ENCODE measurements around the gene SDK1. TPM values are rescaled to one million over a fixed set of nuclear protein-coding genes. Genes with fewer than 3 reads are reported as not detected.

SDK1 gene
- total RNA-seq, 3 donors from 2014 or later (not counting 1 experiment from before 2014, with no cell fraction given), result 0.05 to 0.11 TPM; not detected in 1

- H3K4me3 ChIP-seq (ENCODE audit: low read length), result no peak overlapping the region
- DNase-seq (no peak), ATAC-seq (no peak)
- no peaks in the 10 kb centered on the region for H3K36me3 ChIP-seq (ENCODE audit: control insufficient read depth, insufficient read depth, low read length)
- H3K27me3 ChIP-seq (ENCODE audit: control insufficient read depth, insufficient read depth, low read length), result no peaks in the 10 kb centered on the region
- Mint-ChIP-seq H3K27me3 (ENCODE audit: low read depth in 2 of 2) (peaks cover 0 to 12% of the 10 kb centered on the region in 2 donors), H3K36me3 (no peaks in the 10 kb centered on the region), H3K4me1 (no peaks in the 10 kb centered on the region), H3K4me3 (no peak overlapping the region), H3K9me3 (no peaks in the 10 kb centered on the region), H3K27ac (no peak overlapping the region)
- intact Hi-C loops (cut with micrococcal nuclease), result no loop called here
- H3K27ac ChIP-seq (ENCODE audit: low read length), result no peak overlapping the region
- TF ChIP-seq CTCF (IDR thresholded peaks at IDR 0.05), result no peak
- no peaks in the 10 kb centered on the region for H3K4me1 ChIP-seq (ENCODE audit: control insufficient read depth, insufficient read depth, low read length)
- no peaks in the 10 kb centered on the region for H3K9me3 ChIP-seq (ENCODE audit: control insufficient read depth, insufficient read depth, low read length)
- 73% methylated on average over 4 of the region's 4 CpGs for WGBS (ENCODE audit: insufficient coverage)
These were observed 700.7 kb downstream of the SDK1 start for GRCh38 chr7:4001742-4002141.

- Mint-ChIP-seq H3K9me3 (no peaks in the 10 kb centered on the region), H3K27me3 (ENCODE audit: low read depth in 2 of 2) (peaks cover 7 to 9% of the 10 kb centered on the region in 2 donors)
These were observed 702.5 kb downstream of the SDK1 start for GRCh38 chr7:4003503-4003902.

GRCh38 chr7:4006687-4007086 lies 705.6 kb downstream of the SDK1 start:
- no peak overlapping the region for H3K4me3 Mint-ChIP-seq
- DNase-seq (no peak), ATAC-seq (no peak)
- peaks cover 7 to 17% of the 10 kb centered on the region in 2 donors for H3K27me3 Mint-ChIP-seq (ENCODE audit: low read depth in 2 of 2)
- 85% methylated on average over 11 of the region's 11 CpGs for WGBS (ENCODE audit: insufficient coverage)
- no peaks in the 10 kb centered on the region for H3K4me1 Mint-ChIP-seq
- no peaks in the 10 kb centered on the region for H3K9me3 Mint-ChIP-seq
- no peak for TF ChIP-seq CTCF (IDR thresholded peaks at IDR 0.05)
- no peaks in the 10 kb centered on the region for H3K27me3 ChIP-seq (ENCODE audit: control insufficient read depth, insufficient read depth, low read length)
- H3K36me3 Mint-ChIP-seq, result no peaks in the 10 kb centered on the region
- intact Hi-C loops (cut with micrococcal nuclease), result no loop called here
- no peaks in the 10 kb centered on the region for H3K36me3 ChIP-seq (ENCODE audit: control insufficient read depth, insufficient read depth, low read length)
- H3K4me3 ChIP-seq (ENCODE audit: low read length), result no peak overlapping the region
- H3K27ac Mint-ChIP-seq, result no peak overlapping the region
- H3K27ac ChIP-seq (ENCODE audit: low read length), result no peak overlapping the region
- no peaks in the 10 kb centered on the region for H3K4me1 ChIP-seq (ENCODE audit: control insufficient read depth, insufficient read depth, low read length)
- no peaks in the 10 kb centered on the region for H3K9me3 ChIP-seq (ENCODE audit: control insufficient read depth, insufficient read depth, low read length)

More at GRCh38 chr7:4003503-4003902, 702.5 kb downstream of the SDK1 start:
- no peaks in the 10 kb centered on the region for H3K27me3 ChIP-seq (ENCODE audit: control insufficient read depth, insufficient read depth, low read length)
- ATAC-seq (no peak), DNase-seq (no peak)
- H3K4me1 Mint-ChIP-seq, result no peaks in the 10 kb centered on the region
- WGBS (ENCODE audit: insufficient coverage), result 88% methylated on average over 6 of the region's 9 CpGs
- no peak overlapping the region for H3K27ac ChIP-seq (ENCODE audit: low read length)
- H3K9me3 ChIP-seq (ENCODE audit: control insufficient read depth, insufficient read depth, low read length), result no peaks in the 10 kb centered on the region
- H3K36me3 Mint-ChIP-seq, result no peaks in the 10 kb centered on the region
- TF ChIP-seq CTCF (IDR thresholded peaks at IDR 0.05), result no peak
- intact Hi-C loops (cut with micrococcal nuclease), result no loop called here
- no peak overlapping the region for H3K27ac Mint-ChIP-seq
- no peaks in the 10 kb centered on the region for H3K36me3 ChIP-seq (ENCODE audit: control insufficient read depth, insufficient read depth, low read length)
- H3K4me3 ChIP-seq (ENCODE audit: low read length), result no peak overlapping the region
- no peaks in the 10 kb centered on the region for H3K4me1 ChIP-seq (ENCODE audit: control insufficient read depth, insufficient read depth, low read length)
- no peak overlapping the region for H3K4me3 Mint-ChIP-seq
